HepG2 (cell line): ENCODE results near the gene RPS8. TPM values are rescaled to one million over a fixed set of nuclear protein-coding genes. Genes with fewer than 3 reads are reported as not detected.
A peak's percentile ranks its signal among the peaks of the same experiment; 100 is the strongest.

ENCODE experiments used
- ATF4 ChIP-seq, 2 experiments: fragments of 450-650 bp in 1 of 2; sonication (generic) in 1 of 2; formaldehyde crosslinking; IDR thresholded peaks; 2 replicates each; pipeline versions ENCODE4 v1.5.0 to v1.8.0; 2020 to 2022; ENCODE audit warnings: mild to moderate bottlenecking in 1 of 2, missing genetic modification reagents in 1 of 2
- BATF2 ChIP-seq: sonication (generic); formaldehyde crosslinking; IDR thresholded peaks from 2 replicates; pipeline ENCODE4 v1.8.0; 2022; ENCODE audit warnings: mild to moderate bottlenecking, missing genetic modification reagents, moderate library complexity
- CREM ChIP-seq, 2 experiments: sonication (generic) in 1 of 2; formaldehyde crosslinking in 1 of 2; IDR thresholded peaks; 2 replicates each; pipeline versions ENCODE4 v1.4.0 to v1.6.1; 2016 to 2020; ENCODE audit warnings: antibody characterized with exemption in 1 of 2, mild to moderate bottlenecking in 1 of 2, missing genetic modification reagents in 1 of 2
- ETS1 ChIP-seq: sonication (generic); formaldehyde crosslinking; IDR thresholded peaks from 2 replicates; pipeline ENCODE4 v1.4.0; 2020; ENCODE audit warnings: missing genetic modification reagents
- KLF9 ChIP-seq: IDR thresholded peaks from 2 replicates; pipeline ENCODE4 v1.6.1; 2016; ENCODE audit warnings: low read depth
- LCORL ChIP-seq, 2 experiments: fragments of 450-650 bp in 1 of 2; sonication (generic) in 1 of 2; formaldehyde crosslinking in 1 of 2; IDR thresholded peaks; 2 replicates each; pipeline versions ENCODE4 v1.5.0 to v1.6.1; 2017 to 2020; ENCODE audit warnings: antibody characterized with exemption in 1 of 2, missing genetic modification reagents in 1 of 2
- MXD1 ChIP-seq: sonication (generic); formaldehyde crosslinking; IDR thresholded peaks from 2 replicates; pipeline ENCODE4 v1.4.0; 2020; ENCODE audit warnings: mild to moderate bottlenecking, missing genetic modification reagents
- RFX5 ChIP-seq: IDR thresholded peaks from 2 replicates; pipeline ENCODE4 v1.6.1; 2011; ENCODE audit warnings: low read depth, low read length, improper control_type of control experiment
- SOX13 ChIP-seq, 3 experiments: fragments of 450-650 bp in 1 of 3; sonication (generic) in 1 of 3; formaldehyde crosslinking in 1 of 3; IDR thresholded peaks in 2 of 3; conservative IDR thresholded peaks in 1 of 3; 2 replicates each; pipeline versions ENCODE4 v1.5.0 to v1.6.1; 2016 to 2020; ENCODE audit warnings: antibody characterized with exemption in 1 of 3, mild to moderate bottlenecking in 1 of 3, missing compliant biosample characterization in 1 of 3, missing genetic modification reagents in 1 of 3, moderate library complexity in 1 of 3
- TBX2 ChIP-seq: sonication (generic); formaldehyde crosslinking; IDR thresholded peaks from 2 replicates; pipeline ENCODE4 v1.5.0; 2020; ENCODE audit warnings: missing genetic modification reagents, mild to moderate bottlenecking, borderline replicate concordance
- TRIM24 ChIP-seq: sonication (generic); formaldehyde crosslinking; IDR thresholded peaks from 2 replicates; pipeline ENCODE4 v1.8.0; 2022; ENCODE audit warnings: mild to moderate bottlenecking, missing genetic modification reagents
- ZBTB10 ChIP-seq: sonication (generic); formaldehyde crosslinking; IDR thresholded peaks from 2 replicates; pipeline ENCODE4 v1.4.0; 2020; ENCODE audit warnings: missing genetic modification reagents, borderline replicate concordance
- ZFP90 ChIP-seq: sonication (generic); formaldehyde crosslinking; IDR thresholded peaks from 2 replicates; pipeline ENCODE4 v1.8.0; 2022; ENCODE audit warnings: missing genetic modification reagents, mild to moderate bottlenecking, inconsistent platforms, borderline replicate concordance
- ZFX ChIP-seq: sonication (generic); formaldehyde crosslinking; IDR thresholded peaks from 2 replicates; pipeline ENCODE4 v1.4.0; 2020; ENCODE audit warnings: mild to moderate bottlenecking, low read depth, missing genetic modification reagents, moderate library complexity
- ZNF136 ChIP-seq: sonication (generic); formaldehyde crosslinking; IDR thresholded peaks from 2 replicates; pipeline ENCODE4 v1.8.1; 2022; ENCODE audit warnings: low read depth, mild to moderate bottlenecking, moderate library complexity, missing genetic modification reagents
- ZNF232 ChIP-seq: sonication (generic); formaldehyde crosslinking; IDR thresholded peaks from 2 replicates; pipeline ENCODE4 v1.4.0; 2020; ENCODE audit warnings: missing genetic modification reagents, borderline replicate concordance
- ZNF337 ChIP-seq: sonication (generic); formaldehyde crosslinking; IDR thresholded peaks from 2 replicates; pipeline ENCODE4 v1.5.1; 2020; ENCODE audit warnings: missing genetic modification reagents, low read depth, mild to moderate bottlenecking, borderline replicate concordance
- ZNF460 ChIP-seq: sonication (generic); formaldehyde crosslinking; IDR thresholded peaks from 2 replicates; pipeline ENCODE4 v1.5.1; 2020; ENCODE audit warnings: missing genetic modification reagents, mild to moderate bottlenecking, borderline replicate concordance
- ZNF556 ChIP-seq: sonication (generic); formaldehyde crosslinking; IDR thresholded peaks from 2 replicates; pipeline ENCODE4 v1.4.0; 2020; ENCODE audit warnings: mild to moderate bottlenecking, missing genetic modification reagents, borderline replicate concordance
- polyA plus RNA-seq, 8 experiments: library from polyadenylated mRNA; depleted of rRNA in 3 of 8; stranded (reverse) in 7 of 8; unstranded in 1 of 8; fragments of >200 nt; fragmentation: Illumina TruSeq in 4 of 8; extraction: Trizol in 4 of 8; gene quantifications; 2 replicates each; pipeline versions ENCODE4 v1.2.1 to v1.2.3, GENCODE V29; 2011 to 2016; ENCODE audit warnings: low read depth in 4 of 8, missing spikeins in 1 of 8, mixed read lengths in 1 of 8; ENCODE audit not compliant: insufficient read depth in 1 of 8
- total RNA-seq, 5 experiments: library from RNA; depleted of rRNA; stranded (reverse); fragments of >200 nt; fragmentation: Illumina TruSeq; extraction: Trizol; gene quantifications; 2 replicates each; pipeline ENCODE4 v1.2.3, GENCODE V29; 2016; ENCODE audit warnings: low read depth in 1 of 5

Gene RPS8
- total and polyA plus RNA-seq, 2 of the 13 experiments (the other 11 are each of a cell fraction or from before 2014, with no cell fraction given), result 2,628 to 2,822 TPM

- TF ChIP-seq ZNF556 (CRISPR knock-in tag) (no peak), RFX5 (0 out of 2 replicates have a peak, but pooled peaks have one; percentile 44), ZNF337 (no peak), ATF4 (CRISPR knock-in tag; IDR thresholded peaks at IDR 0.05) (peak in 1 of 2 experiments; percentile 69; a peak in 2 of 4 replicates), ZFP90 (CRISPR knock-in tag) (peak; percentile 86), ZFX (CRISPR knock-in tag) (peak; percentile 39), BATF2 (peak; percentile 79), ZNF232 (0 out of 2 replicates have a peak, but pooled peaks have one; percentile 59), ZNF136 (CRISPR knock-in tag) (0 out of 2 replicates have a peak, but pooled peaks have one; percentile 18), TRIM24 (CRISPR knock-in tag) (no peak), TBX2 (CRISPR knock-in tag) (peak; percentile 77), LCORL (IDR thresholded peaks at IDR 0.05) (no peak), LCORL (CRISPR knock-in tag; IDR thresholded peaks at IDR 0.05) (peak; percentile 42; the same call in 1 of the 2 replicates), MXD1 (CRISPR knock-in tag) (0 out of 2 replicates have a peak, but pooled peaks have one; percentile 26), ZNF460 (no peak), ZBTB10 (CRISPR knock-in tag) (peak; percentile 66; the same call in 1 of the 2 replicates), KLF9 (peak; percentile 61; the same call in 1 of the 2 replicates), SOX13 (IDR thresholded peaks at IDR 0.05) (no peak), SOX13 (CRISPR knock-in tag; conservative IDR thresholded peaks at IDR 0.05 in 1 of 2, IDR thresholded peaks at IDR 0.05 in 1 of 2) (peak in 1 of 2 experiments; percentile 36; a peak in 1 of 4 replicates), ETS1 (CRISPR knock-in tag) (no peak; the same call in 1 of the 2 replicates), CREM (IDR thresholded peaks at IDR 0.05) (peak; percentile 93), CREM (CRISPR knock-in tag; IDR thresholded peaks at IDR 0.05) (0 out of 2 replicates have a peak, but pooled peaks have one; percentile 5)
Measured at GRCh38 chr1:44739307-44740178, 35.8 kb upstream of the RPS8 start, which contains the start of gene KIF2C (continued).
